Superior temporal gyrus (tissue), 1 donor: ENCODE data around the gene UBAC2.

Experiments used
- DNase-seq: peaks from one replicate; pipeline ENCODE4 v3.0.0-alpha.2; 2016; ENCODE audit errors: extremely low spot score

The UBAC2 gene

DNA sequence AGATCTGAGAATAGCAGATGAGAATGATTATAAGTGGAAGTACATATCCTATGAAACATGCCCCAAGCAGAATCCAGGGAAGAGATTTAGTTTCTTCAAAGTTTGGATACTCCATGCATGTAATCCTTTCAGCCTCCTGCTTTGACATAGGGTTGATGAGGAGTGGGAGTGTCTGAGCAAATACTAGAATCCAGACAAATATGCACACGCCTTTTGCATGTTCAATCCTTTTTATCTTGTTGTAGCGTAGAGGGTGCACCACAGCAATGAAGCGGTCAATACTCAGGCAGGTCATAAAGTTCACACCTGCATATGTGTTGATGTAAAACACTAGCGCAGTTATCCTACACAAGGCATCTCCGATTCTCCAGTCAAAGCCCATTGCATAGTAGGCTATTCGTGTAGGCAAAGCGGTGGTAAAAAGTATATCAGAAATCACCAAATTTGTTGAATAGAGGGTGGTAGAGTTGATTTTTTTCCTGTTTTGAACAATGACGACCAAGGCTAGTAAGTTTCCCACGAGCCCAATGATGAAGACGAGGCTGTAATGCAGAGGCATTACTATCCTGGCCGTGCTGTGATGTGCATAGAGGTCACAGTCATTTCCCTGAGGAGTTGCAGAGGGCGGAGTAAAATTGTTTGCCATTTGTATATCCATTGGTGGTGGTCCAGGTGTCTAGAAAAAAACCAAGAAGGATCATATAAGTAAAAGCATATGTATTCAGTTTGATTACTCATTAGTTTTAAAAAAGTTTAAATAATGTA lies 95.0 kb downstream of the UBAC2 start:
- DNase-seq = no peak

GRCh38 chr13:99296398-99296797 lies 95.7 kb downstream of the UBAC2 start:
- DNase-seq = no peak

GRCh38 chr13:99297331-99297730 lies 96.7 kb downstream of the UBAC2 start:
- no peak for DNase-seq

DNA sequence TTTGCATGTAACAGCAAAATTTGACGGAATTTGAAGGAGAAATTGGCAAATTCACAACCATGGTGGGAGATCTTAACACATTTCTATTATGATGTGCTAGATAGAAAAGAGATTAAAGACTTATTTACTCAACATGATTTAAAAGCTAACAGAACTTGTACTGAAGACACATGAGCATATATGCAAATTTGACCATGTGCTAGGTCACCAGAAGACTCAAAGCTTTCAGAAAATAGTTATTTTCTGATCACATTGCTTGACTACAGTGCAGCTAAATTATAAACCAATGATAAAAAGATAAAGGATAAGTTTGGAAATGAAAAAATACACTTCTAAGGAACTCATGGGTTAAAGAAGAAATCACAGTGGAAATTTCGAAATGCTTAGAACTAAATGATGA lies 97.4 kb downstream of the UBAC2 start:
- DNase-seq = no peak

DNA sequence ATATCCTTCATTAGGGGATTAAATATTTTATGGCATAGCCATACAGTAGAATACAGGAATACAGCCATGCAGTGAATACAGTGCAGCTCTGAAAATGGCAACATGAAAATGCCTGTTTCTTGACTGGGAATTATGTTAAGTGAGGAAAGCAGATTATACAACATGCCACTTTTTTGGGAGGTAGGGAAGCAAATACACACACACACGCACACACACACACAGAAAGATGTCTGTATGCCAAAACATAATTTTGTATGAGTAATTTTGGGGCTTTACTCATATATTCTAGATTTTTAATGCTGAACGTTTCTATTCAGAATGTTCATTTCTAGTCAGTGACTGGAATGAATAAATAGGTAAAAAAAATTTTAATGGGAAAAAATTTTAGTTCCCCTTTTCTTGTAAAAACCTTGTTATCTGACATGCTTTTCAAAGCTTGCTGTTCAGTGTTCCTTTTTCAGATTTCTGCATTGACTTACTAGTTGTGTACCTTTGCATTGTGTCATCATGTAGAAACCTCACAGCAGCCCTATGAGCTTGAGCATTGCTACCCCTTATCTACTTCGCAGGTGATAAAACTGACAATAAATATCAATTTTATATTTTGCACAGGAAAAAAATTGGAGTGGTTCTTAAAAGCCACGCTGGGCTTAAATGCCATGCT lies 98.7 kb downstream of the UBAC2 start:
- DNase-seq = no peak

DNA sequence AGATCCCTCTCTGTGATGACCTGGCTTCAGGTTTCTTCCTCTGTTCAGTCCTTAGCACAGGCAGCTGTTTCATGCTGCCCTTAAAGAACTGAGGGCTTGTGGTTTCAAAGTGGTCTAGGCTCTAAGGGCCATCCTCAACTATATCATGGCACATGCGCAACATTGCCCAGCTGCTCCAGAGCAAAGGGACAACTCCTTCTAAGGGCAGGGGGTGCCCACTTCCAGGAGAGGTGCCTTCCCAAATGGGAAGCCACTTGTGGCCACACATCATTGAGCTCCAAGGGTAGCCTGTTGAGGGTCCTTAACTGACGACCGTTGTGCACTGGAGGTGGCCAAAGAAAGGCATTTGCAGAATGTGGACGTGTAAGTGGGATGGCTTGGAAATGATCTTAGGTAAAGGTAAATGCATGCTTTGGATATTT lies 99.3 kb downstream of the UBAC2 start:
- no peak for DNase-seq

DNA sequence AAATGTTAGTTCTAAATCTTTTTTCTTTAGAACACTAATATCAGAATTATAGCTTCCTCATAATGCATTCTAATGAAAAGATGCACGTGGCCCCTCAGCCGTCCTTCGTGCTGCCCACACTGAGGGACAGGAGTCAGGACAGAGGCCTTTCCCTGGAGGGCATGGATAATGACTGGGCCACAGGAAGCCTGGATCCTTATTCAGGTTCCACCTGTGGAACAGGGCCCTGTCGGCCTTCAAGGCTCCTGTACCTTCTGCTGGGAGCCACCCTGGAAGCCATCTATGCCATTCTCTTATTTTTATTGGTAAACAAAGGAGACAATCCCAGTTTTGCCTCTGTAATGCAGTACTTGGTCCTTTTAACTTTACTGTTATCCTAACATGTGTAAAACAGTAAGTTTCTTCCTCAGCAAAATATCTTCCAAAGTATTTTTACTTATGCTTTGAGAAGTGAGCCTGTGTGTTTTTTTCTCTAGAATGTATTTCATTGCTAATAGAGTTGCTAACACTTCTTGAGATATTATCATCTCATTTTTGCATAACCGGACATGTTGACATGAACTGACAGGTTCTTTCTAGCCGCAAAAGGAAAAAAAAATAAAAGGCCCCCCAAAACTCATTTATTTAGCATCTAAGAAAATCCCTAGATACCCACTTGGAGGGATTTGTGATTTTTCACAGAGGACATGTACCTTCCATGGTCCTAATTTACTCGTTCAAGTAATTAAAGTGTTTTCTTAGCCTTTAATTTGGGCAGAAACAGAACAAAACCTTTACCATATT lies 100.6 kb downstream of the UBAC2 start:
- DNase-seq = no peak

GRCh38 chr13:99301913-99302636 lies 101.4 kb downstream of the UBAC2 start:
- DNase-seq = no peak

DNA sequence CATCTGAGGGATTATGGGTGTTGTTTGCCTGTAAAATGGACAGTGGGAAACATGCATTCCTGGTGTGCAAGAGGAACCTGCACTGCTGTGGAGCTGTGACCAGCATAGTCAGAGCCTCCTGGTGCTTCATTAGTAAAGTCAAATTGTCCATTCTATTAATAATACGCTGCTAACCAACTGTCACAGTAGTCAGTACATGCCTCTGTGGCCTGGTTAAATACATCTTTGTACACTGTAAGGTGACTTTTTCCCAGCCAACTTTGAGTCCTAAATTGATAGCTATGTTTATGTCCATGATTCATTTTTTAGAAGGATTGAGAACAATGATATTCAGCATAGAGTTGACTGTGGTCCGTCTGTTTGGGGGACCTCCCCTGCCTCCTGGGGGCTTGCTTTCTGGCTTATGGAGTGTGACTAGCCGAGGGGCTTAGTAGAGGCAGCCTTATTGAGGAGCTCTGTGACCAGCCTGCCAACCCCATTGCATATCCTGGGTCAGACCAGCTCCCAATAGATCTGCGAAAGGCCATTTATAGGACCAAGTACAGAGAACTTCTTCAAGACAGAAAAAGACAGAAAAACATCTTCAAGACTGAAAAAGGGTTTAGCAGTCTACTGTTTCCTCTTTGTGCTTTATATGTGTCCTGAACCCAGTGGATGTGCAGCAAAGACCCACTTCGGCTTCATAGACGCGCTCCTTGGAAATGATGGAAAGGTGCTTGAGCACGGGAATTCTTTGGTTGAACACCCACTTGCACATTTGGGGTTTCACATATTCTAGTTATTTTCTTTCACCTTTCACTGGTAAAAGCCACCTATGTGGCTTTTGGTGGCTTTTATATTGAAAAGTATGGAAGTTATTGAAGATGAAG lies 102.2 kb downstream of the UBAC2 start:
- DNase-seq = no peak

GRCh38 chr13:99303863-99304521 lies 103.3 kb downstream of the UBAC2 start:
- DNase-seq = no peak

DNA sequence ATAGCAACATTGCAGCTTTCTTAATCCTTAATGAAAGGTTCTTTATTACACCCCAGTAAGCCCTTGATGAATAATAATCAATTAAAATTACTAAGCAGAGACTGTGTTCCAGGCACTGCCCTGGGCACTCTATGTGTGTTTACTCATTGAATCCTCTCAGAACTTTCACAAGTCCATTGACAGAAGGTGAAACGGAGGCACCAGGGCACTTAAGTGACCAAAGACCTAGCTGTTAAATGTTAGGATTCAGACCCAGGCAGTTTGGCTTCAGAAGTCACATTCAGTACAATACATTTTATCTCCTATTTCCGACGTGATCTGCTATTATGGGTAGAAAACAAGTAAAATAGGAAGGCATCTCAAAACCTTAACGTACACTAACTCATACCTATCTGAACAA lies 103.9 kb downstream of the UBAC2 start:
- DNase-seq = no peak

- DNase-seq = no peak
Measured at GRCh38 chr13:99305158-99305557, 104.5 kb downstream of the UBAC2 start.

DNA sequence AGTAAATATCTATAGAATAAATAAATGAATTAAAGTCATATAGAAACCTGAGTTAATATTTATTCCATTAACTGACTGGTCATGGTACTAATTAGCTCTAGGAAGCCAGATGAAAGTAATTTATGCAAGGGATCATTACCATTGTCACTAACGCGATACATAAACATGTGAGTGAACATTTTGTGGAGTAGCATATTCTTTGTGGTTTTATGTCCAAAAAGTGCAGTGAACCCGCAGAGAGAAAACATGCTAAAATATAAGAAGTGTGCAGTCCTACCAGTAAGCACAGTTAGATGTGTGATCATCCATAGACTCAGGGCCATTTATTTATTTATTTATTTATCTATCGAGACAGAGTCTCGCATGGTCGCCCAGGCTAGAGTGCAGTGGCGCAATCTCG lies 104.9 kb downstream of the UBAC2 start:
- DNase-seq = no peak

DNA sequence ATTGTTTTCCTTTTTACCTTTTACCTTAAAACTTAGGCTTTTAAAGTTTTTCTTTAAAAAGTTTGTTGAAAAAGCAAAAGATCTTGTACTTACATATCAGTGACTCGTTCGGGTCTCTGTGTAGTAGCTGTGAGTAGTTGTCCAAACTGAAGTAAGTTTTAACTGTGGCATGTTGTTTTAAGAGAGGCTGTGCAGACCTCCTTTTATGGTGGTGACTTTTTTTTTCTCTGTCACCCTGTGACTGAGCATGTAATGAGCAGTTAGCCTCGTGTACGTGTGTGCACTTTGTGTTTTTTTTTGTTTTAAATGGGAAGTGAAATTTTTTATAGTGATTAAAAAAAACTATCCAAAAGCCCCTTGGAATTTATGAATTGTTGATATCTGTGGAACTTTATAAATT lies 106.6 kb downstream of the UBAC2 start, which contains the start of gene GPR183:
TSS of gene GPR183 (minus strand) at position 153 of the 400 bp plus-strand sequence. CDS start 11,254 bp downstream, outside the sequence.
- no peak for DNase-seq

- no peak for DNase-seq
Measured at GRCh38 chr13:99307648-99308339, 107.1 kb downstream of the UBAC2 start.

GRCh38 chr13:99308471-99309087 lies 107.9 kb downstream of the UBAC2 start:
- DNase-seq = no peak

- DNase-seq = no peak
Measured at GRCh38 chr13:99310382-99311031, 109.9 kb downstream of the UBAC2 start.

- no peak for DNase-seq
Measured at GRCh38 chr13:99311137-99311536, 110.5 kb downstream of the UBAC2 start.
